Measurements from ENCODE around the gene SLC27A1. TPM values are rescaled to one million over a fixed set of nuclear protein-coding genes. Genes with fewer than 3 reads are reported as not detected.
A peak's percentile ranks its signal among the peaks of the same experiment; 100 is the strongest.
"Not testable (repeated sequence)": the region's sequence is repeated elsewhere in the genome, so short reads cannot be mapped to it uniquely, and the experiment has no call there.

Gene SLC27A1
- total RNA-seq, 1 experiment from 2014 or later, result 5.3 TPM

- Histone ChIP-seq H3K36me3 (replicated peaks; ENCODE audit: control insufficient read depth, insufficient read depth, low read length) (no peaks in the 10 kb centered on the region), H3K27me3 (ENCODE audit: control insufficient read depth, insufficient read depth, low read length) (no peaks in the 10 kb centered on the region), H3K4me3 (ENCODE audit: insufficient read depth, low read depth, low read length) (peak overlapping the region; percentile 59)
- DNase-seq, result peak; percentile 97
These were observed 18.5 kb downstream of the SLC27A1 start for GRCh38 chr19:17488593-17489391.

GRCh38 chr19:17489392-17490030, 19.2 kb downstream of the SLC27A1 start:
- DNase-seq, result peak; percentile 20
- Histone ChIP-seq H3K27me3 (ENCODE audit: control insufficient read depth, insufficient read depth, low read length) (no peaks in the 10 kb centered on the region), H3K4me3 (ENCODE audit: insufficient read depth, low read depth, low read length) (no peak overlapping the region), H3K36me3 (replicated peaks; ENCODE audit: control insufficient read depth, insufficient read depth, low read length) (no peaks in the 10 kb centered on the region)

- no peak for DNase-seq
- Histone ChIP-seq H3K4me3 (ENCODE audit: insufficient read depth, low read depth, low read length) (no peak overlapping the region), H3K36me3 (replicated peaks; ENCODE audit: control insufficient read depth, insufficient read depth, low read length) (no peaks in the 10 kb centered on the region), H3K27me3 (ENCODE audit: control insufficient read depth, insufficient read depth, low read length) (no peaks in the 10 kb centered on the region)
These were observed 20.1 kb downstream of the SLC27A1 start for GRCh38 chr19:17490411-17490810.

- no peaks in the 10 kb centered on the region for H3K27me3 ChIP-seq (ENCODE audit: control insufficient read depth, insufficient read depth, low read length)
- DNase-seq, result no peak
- H3K36me3 ChIP-seq (replicated peaks; ENCODE audit: control insufficient read depth, insufficient read depth, low read length), result no peaks in the 10 kb centered on the region
- no peak overlapping the region for H3K4me3 ChIP-seq (ENCODE audit: insufficient read depth, low read depth, low read length)
These were observed 21.0 kb downstream of the SLC27A1 start for GRCh38 chr19:17491287-17491686.

- DNase-seq, result peak; percentile 19
- H3K4me3 ChIP-seq (ENCODE audit: insufficient read depth, low read depth, low read length), result no peak overlapping the region
- no peaks in the 10 kb centered on the region for H3K27me3 ChIP-seq (ENCODE audit: control insufficient read depth, insufficient read depth, low read length)
- no peaks in the 10 kb centered on the region for H3K36me3 ChIP-seq (replicated peaks; ENCODE audit: control insufficient read depth, insufficient read depth, low read length)
These were observed 25.4 kb downstream of the SLC27A1 start for GRCh38 chr19:17495639-17496296.

- DNase-seq, result peak; percentile 96
- no peaks in the 10 kb centered on the region for H3K36me3 ChIP-seq (replicated peaks; ENCODE audit: control insufficient read depth, insufficient read depth, low read length)
- no peaks in the 10 kb centered on the region for H3K27me3 ChIP-seq (ENCODE audit: control insufficient read depth, insufficient read depth, low read length)
- H3K4me3 ChIP-seq (ENCODE audit: insufficient read depth, low read depth, low read length), result no peak overlapping the region
These were observed 26.1 kb downstream of the SLC27A1 start for GRCh38 chr19:17496337-17496997.

- DNase-seq, result peak; percentile 43
- Histone ChIP-seq H3K36me3 (replicated peaks; ENCODE audit: control insufficient read depth, insufficient read depth, low read length) (no peaks in the 10 kb centered on the region), H3K27me3 (ENCODE audit: control insufficient read depth, insufficient read depth, low read length) (no peaks in the 10 kb centered on the region), H3K4me3 (ENCODE audit: insufficient read depth, low read depth, low read length) (no peak overlapping the region)
These were observed 26.9 kb downstream of the SLC27A1 start for GRCh38 chr19:17497149-17497798.

- not testable (repeated sequence) for H3K36me3 ChIP-seq (replicated peaks; ENCODE audit: control insufficient read depth, insufficient read depth, low read length); H3K27me3 ChIP-seq (ENCODE audit: control insufficient read depth, insufficient read depth, low read length); DNase-seq; H3K4me3 ChIP-seq (ENCODE audit: insufficient read depth, low read depth, low read length)
These were observed 28.7 kb downstream of the SLC27A1 start for GRCh38 chr19:17499025-17499424.

GRCh38 chr19:17499648-17500446, 29.5 kb downstream of the SLC27A1 start:
- Histone ChIP-seq H3K27me3 (ENCODE audit: control insufficient read depth, insufficient read depth, low read length) (no peaks in the 10 kb centered on the region), H3K4me3 (ENCODE audit: insufficient read depth, low read depth, low read length) (no peak overlapping the region), H3K36me3 (replicated peaks; ENCODE audit: control insufficient read depth, insufficient read depth, low read length) (no peaks in the 10 kb centered on the region)
- DNase-seq, result peak; percentile 57

- no peaks in the 10 kb centered on the region for H3K27me3 ChIP-seq (ENCODE audit: control insufficient read depth, insufficient read depth, low read length)
- no peak for DNase-seq
- no peaks in the 10 kb centered on the region for H3K36me3 ChIP-seq (replicated peaks; ENCODE audit: control insufficient read depth, insufficient read depth, low read length)
- H3K4me3 ChIP-seq (ENCODE audit: insufficient read depth, low read depth, low read length), result no peak overlapping the region
These were observed 30.3 kb downstream of the SLC27A1 start for GRCh38 chr19:17500447-17501198.

- Histone ChIP-seq H3K36me3 (replicated peaks; ENCODE audit: control insufficient read depth, insufficient read depth, low read length) (no peaks in the 10 kb centered on the region), H3K27me3 (ENCODE audit: control insufficient read depth, insufficient read depth, low read length) (no peaks in the 10 kb centered on the region), H3K4me3 (ENCODE audit: insufficient read depth, low read depth, low read length) (no peak overlapping the region)
- DNase-seq, result no peak
These were observed 32.9 kb downstream of the SLC27A1 start for GRCh38 chr19:17503240-17503639.

GRCh38 chr19:17504030-17504429, 33.7 kb downstream of the SLC27A1 start:
- no peak overlapping the region for H3K4me3 ChIP-seq (ENCODE audit: insufficient read depth, low read depth, low read length)
- no peaks in the 10 kb centered on the region for H3K36me3 ChIP-seq (replicated peaks; ENCODE audit: control insufficient read depth, insufficient read depth, low read length)
- DNase-seq, result no peak
- no peaks in the 10 kb centered on the region for H3K27me3 ChIP-seq (ENCODE audit: control insufficient read depth, insufficient read depth, low read length)

GRCh38 chr19:17504456-17504855, 34.1 kb downstream of the SLC27A1 start:
- H3K27me3 ChIP-seq (ENCODE audit: control insufficient read depth, insufficient read depth, low read length), result no peaks in the 10 kb centered on the region
- DNase-seq, result peak; percentile 22
- H3K4me3 ChIP-seq (ENCODE audit: insufficient read depth, low read depth, low read length), result no peak overlapping the region
- no peaks in the 10 kb centered on the region for H3K36me3 ChIP-seq (replicated peaks; ENCODE audit: control insufficient read depth, insufficient read depth, low read length)
